Measurements from ENCODE around the gene TMEM169. TPM values are rescaled to one million over a fixed set of nuclear protein-coding genes. Genes with fewer than 3 reads are reported as not detected.

TMEM169 gene
- polyA plus RNA-seq, 1 donor = 4.5 TPM

- DNase-seq (ENCODE audit: low read depth) = no peak
These were observed 23.0 kb downstream of the TMEM169 start for GRCh38 chr2:216104691-216105090.

GRCh38 chr2:216107320-216107719 lies 25.6 kb downstream of the TMEM169 start:
- no peak for DNase-seq (ENCODE audit: low read depth)

GRCh38 chr2:216107760-216108159 lies 26.0 kb downstream of the TMEM169 start:
- no peak for DNase-seq (ENCODE audit: low read depth)

- no peak for DNase-seq (ENCODE audit: low read depth)
These were observed 26.7 kb downstream of the TMEM169 start for GRCh38 chr2:216108310-216108966.

- DNase-seq (ENCODE audit: low read depth) = peak; percentile 95
These were observed 27.5 kb downstream of the TMEM169 start, which contains the start of gene XRCC5 for GRCh38 chr2:216108967-216109921. Gene XRCC5 (plus strand): TSS chr2:216109348. CDS start chr2:216109437, 89 bp downstream.

- DNase-seq (ENCODE audit: low read depth) = peak; percentile 17
These were observed 28.4 kb downstream of the TMEM169 start for GRCh38 chr2:216109962-216110614.

GRCh38 chr2:216110620-216111019 lies 28.9 kb downstream of the TMEM169 start:
- no peak for DNase-seq (ENCODE audit: low read depth)

GRCh38 chr2:216111122-216111521 lies 29.4 kb downstream of the TMEM169 start:
- no peak for DNase-seq (ENCODE audit: low read depth)

GRCh38 chr2:216112926-216113325 lies 31.2 kb downstream of the TMEM169 start:
- no peak for DNase-seq (ENCODE audit: low read depth)

GRCh38 chr2:216113572-216113971 lies 31.9 kb downstream of the TMEM169 start:
- DNase-seq (ENCODE audit: low read depth) = no peak

- DNase-seq (ENCODE audit: low read depth) = no peak
These were observed 32.6 kb downstream of the TMEM169 start for GRCh38 chr2:216114382-216114713.

- peak; percentile 98 for DNase-seq (ENCODE audit: low read depth)
These were observed 33.2 kb downstream of the TMEM169 start for GRCh38 chr2:216114714-216115531.

- no peak for DNase-seq (ENCODE audit: low read depth)
These were observed 34.7 kb downstream of the TMEM169 start for GRCh38 chr2:216116418-216116817.

GRCh38 chr2:216117561-216118340 lies 36.0 kb downstream of the TMEM169 start:
- no peak for DNase-seq (ENCODE audit: low read depth)

- no peak for DNase-seq (ENCODE audit: low read depth)
These were observed 36.8 kb downstream of the TMEM169 start for GRCh38 chr2:216118474-216118873.

- no peak for DNase-seq (ENCODE audit: low read depth)
These were observed 37.4 kb downstream of the TMEM169 start for GRCh38 chr2:216119146-216119545.

- DNase-seq (ENCODE audit: low read depth) = no peak
These were observed 38.3 kb downstream of the TMEM169 start for GRCh38 chr2:216119986-216120385.

GRCh38 chr2:216121255-216121654 lies 39.5 kb downstream of the TMEM169 start:
- no peak for DNase-seq (ENCODE audit: low read depth)

- no peak for DNase-seq (ENCODE audit: low read depth)
These were observed 45.2 kb downstream of the TMEM169 start for GRCh38 chr2:216126943-216127342.

- DNase-seq (ENCODE audit: low read depth) = no peak
These were observed 48.7 kb downstream of the TMEM169 start for GRCh38 chr2:216130346-216130971.

All from forelimb muscle (tissue), 1 donor.